GM13977 (cell line): ENCODE measurements around the gene HNRNPL.

Experiments
- DNase-seq: peaks from one replicate; pipeline ENCODE4 v3.0.0; 2012; ENCODE audit warnings: low spot score
- CTCF ChIP-seq: IDR thresholded peaks from 2 replicates; pipeline ENCODE4 v1.5.1; 2012; ENCODE audit warnings: mild to moderate bottlenecking, control low read depth; ENCODE audit not compliant: insufficient read depth; ENCODE audit errors: extremely low read depth, missing control alignments
- in situ Hi-C: fragments of 300-500 bp; cut with MboI; formaldehyde crosslinking; loops from one replicate; pipeline ENCODE4 v1.12.0; 2022; ENCODE audit warnings: low sequenced_read_pairs, low pct_unique_long_range_greater_than_20kb, mixed read lengths, inconsistent platforms; ENCODE audit not compliant: unreplicated experiment

The HNRNPL gene

DNA sequence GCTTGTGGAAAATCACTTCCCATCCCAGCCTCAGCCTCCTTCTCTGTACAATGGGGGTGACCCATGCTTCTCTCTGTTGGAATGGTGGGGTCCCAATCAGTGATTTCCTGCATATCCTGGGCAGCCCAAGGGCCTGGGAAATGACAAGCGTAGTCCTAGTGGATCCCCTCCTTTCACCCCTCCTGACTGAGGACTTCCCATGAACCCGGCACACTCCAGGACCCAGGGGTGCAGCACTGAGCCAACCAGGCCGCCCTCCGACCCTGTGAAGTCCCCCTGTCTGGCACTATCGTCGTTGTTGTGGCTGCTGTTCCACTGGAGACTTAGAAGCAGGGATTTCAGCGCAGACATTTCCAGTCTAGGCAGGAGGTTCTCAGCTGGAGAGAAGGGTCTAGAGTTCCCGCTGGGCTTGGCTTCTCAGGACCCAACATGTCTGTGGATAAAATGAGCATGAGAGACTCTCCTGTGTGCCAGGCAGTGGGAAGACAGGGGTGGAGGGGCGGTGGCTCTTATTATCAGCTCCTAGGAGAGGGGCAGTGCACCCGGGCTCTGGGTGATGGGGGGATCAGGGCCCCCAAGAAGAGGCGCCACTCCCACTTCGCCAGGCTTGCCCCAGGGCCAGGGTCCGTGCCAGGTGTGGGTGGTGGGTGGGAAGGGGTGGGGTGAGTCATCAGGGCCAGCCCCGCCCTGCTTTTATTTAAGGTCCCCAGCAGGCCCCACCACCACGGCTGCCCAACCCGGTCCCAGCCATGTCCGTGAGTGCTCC, 61.1 kb downstream of the HNRNPL start, which contains the start of gene LGALS7B:
Gene LGALS7B, plus strand, starts transcription at position 723 of the 766 bp plus-strand sequence. Its CDS starts 27 bp downstream, at position 750.
- in situ Hi-C loops = no loop called here
- no peak for TF ChIP-seq CTCF
- no peak for DNase-seq

- in situ Hi-C loops = no loop called here
- DNase-seq = no peak
- no peak for TF ChIP-seq CTCF
Measured at GRCh38 chr19:38786572-38787265, 63.1 kb downstream of the HNRNPL start.
